ENCODE results near the gene POGZ. TPM values are rescaled to one million over a fixed set of nuclear protein-coding genes. Genes with fewer than 3 reads are reported as not detected.

The POGZ gene
- total RNA-seq, 4 donors from 2014 or later, result 34.3 to 191 (median 62.8) TPM

GRCh38 chr1:151371370-151372057 is 87.8 kb downstream of the POGZ start:
- TF ChIP-seq POLR2A (IDR thresholded peaks at IDR 0.05) (no peak), CTCF (IDR thresholded peaks at IDR 0.05) (no peak)
- Histone ChIP-seq H3K27ac (peak overlapping the region; percentile 74 to 85), H3K4me3 (peak overlapping the region; percentile 29 to 36), H3K9me3 (no peaks in the 10 kb centered on the region), H3K4me1 (peaks cover 5 to 12% of the 10 kb centered on the region in 2 donors), H3K27me3 (no peaks in the 10 kb centered on the region), H3K36me3 (no peaks in the 10 kb centered on the region)
- DNase-seq, result peak; percentile 78
- intact Hi-C loops (cut with DNase I; ENCODE audit: low total_unique reads), result no loop called here

GRCh38 chr1:151370211-151370911 is 88.9 kb downstream of the POGZ start:
- no peak overlapping the region for H3K4me3 ChIP-seq
- intact Hi-C loops (cut with DNase I; ENCODE audit: low total_unique reads), result no loop called here

DNA sequence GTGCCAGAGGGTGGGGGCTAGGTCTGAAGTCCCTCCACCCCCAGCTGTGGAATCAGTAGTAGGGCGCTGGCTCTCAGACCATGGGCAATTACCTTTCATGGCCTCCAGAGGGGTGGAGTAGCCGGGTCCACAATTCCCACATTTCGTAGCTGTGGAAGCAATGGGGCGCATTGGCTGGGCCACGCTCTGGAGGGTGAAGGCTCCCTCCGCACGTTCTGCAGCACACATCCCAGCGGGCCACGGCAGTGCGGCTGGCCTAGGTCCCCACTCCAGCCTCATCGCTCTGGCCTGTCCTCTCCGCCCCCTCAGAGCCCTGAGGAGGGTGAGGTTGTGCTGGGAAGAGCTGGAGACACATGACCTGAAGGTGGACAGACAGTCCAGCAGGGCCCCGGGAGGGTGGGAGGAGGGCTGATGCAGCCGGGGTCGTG is 89.7 kb downstream of the POGZ start:
- H3K4me3 ChIP-seq, result no peak overlapping the region
- H3K27ac ChIP-seq, result peak overlapping the region; percentile 74 to 85

More at GRCh38 chr1:151370211-151370911, 88.9 kb downstream of the POGZ start:
- DNase-seq, result peak in 1 of 2 donors; percentile 52
- H3K27me3 ChIP-seq, result no peaks in the 10 kb centered on the region
- TF ChIP-seq CTCF (IDR thresholded peaks at IDR 0.05) (no peak), POLR2A (IDR thresholded peaks at IDR 0.05) (no peak)
- peak overlapping the region; percentile 74 to 85 for H3K27ac ChIP-seq
- no peaks in the 10 kb centered on the region for H3K9me3 ChIP-seq
- peaks cover 5 to 12% of the 10 kb centered on the region in 2 donors for H3K4me1 ChIP-seq
- H3K36me3 ChIP-seq, result no peaks in the 10 kb centered on the region

GRCh38 chr1:151369302-151369610 is 90.0 kb downstream of the POGZ start:
- intact Hi-C loops (cut with DNase I; ENCODE audit: low total_unique reads), result no loop called here
- Histone ChIP-seq H3K4me1 (peaks cover 5 to 12% of the 10 kb centered on the region in 2 donors), H3K27me3 (no peaks in the 10 kb centered on the region), H3K9me3 (no peaks in the 10 kb centered on the region), H3K4me3 (no peak overlapping the region), H3K27ac (peak overlapping the region in 1 of 2 donors; percentile 74), H3K36me3 (no peaks in the 10 kb centered on the region)
- TF ChIP-seq POLR2A (IDR thresholded peaks at IDR 0.05) (no peak), CTCF (IDR thresholded peaks at IDR 0.05) (no peak)
- DNase-seq, result no peak

More for the DNA sequence above, 89.7 kb downstream of the POGZ start:
- intact Hi-C loops (cut with DNase I; ENCODE audit: low total_unique reads), result no loop called here
- H3K36me3 ChIP-seq, result no peaks in the 10 kb centered on the region
- peaks cover 5 to 12% of the 10 kb centered on the region in 2 donors for H3K4me1 ChIP-seq
- no peaks in the 10 kb centered on the region for H3K27me3 ChIP-seq
- TF ChIP-seq POLR2A (IDR thresholded peaks at IDR 0.05), result no peak
- TF ChIP-seq CTCF (IDR thresholded peaks at IDR 0.05), result no peak
- peak in 1 of 2 donors; percentile 23 for DNase-seq
- no peaks in the 10 kb centered on the region for H3K9me3 ChIP-seq
